Osteoblast (primary cell): ENCODE data around the gene ZFYVE9. TPM values are rescaled to one million over a fixed set of nuclear protein-coding genes. Genes with fewer than 3 reads are reported as not detected.

Experiments used
- DNase-seq: peaks from one replicate; pipeline ENCODE4 v3.0.0; 2011; ENCODE audit warnings: low spot score, mixed read lengths; ENCODE audit not compliant: insufficient read length; ENCODE audit errors: missing footprints
- H2AFZ ChIP-seq: 2 replicates; pipeline ENCODE4 v1.6.0; 2011; ENCODE audit warnings: mild to moderate bottlenecking, low read length
- H3K27ac ChIP-seq: 2 replicates; pipeline ENCODE4 v1.5.1; 2011; ENCODE audit warnings: mild to moderate bottlenecking, low read depth, low read length, moderate library complexity
- H3K27me3 ChIP-seq: 2 replicates; pipeline ENCODE4 v1.6.0; 2012; ENCODE audit warnings: mild to moderate bottlenecking, control low read depth, inconsistent platforms, low read length, moderate library complexity; ENCODE audit not compliant: insufficient read depth
- H3K36me3 ChIP-seq: 2 replicates; pipeline ENCODE4 v1.5.1; 2011; ENCODE audit warnings: mild to moderate bottlenecking, low read length, control low read depth, moderate library complexity; ENCODE audit not compliant: insufficient read depth
- H3K4me1 ChIP-seq: 2 replicates; pipeline ENCODE4 v1.5.1; 2011; ENCODE audit warnings: mild to moderate bottlenecking, low read length, control low read depth, moderate library complexity; ENCODE audit not compliant: insufficient read depth
- H3K4me2 ChIP-seq: 2 replicates; pipeline ENCODE4 v1.6.0; 2011; ENCODE audit warnings: mild to moderate bottlenecking, low read length; ENCODE audit not compliant: insufficient read depth
- H3K4me3 ChIP-seq: fragments of 200-600 bp; sonication (generic); 3 replicates; pipeline ENCODE4 v1.5.1; 2012; ENCODE audit warnings: mild to moderate bottlenecking, low read length, inconsistent platforms; ENCODE audit not compliant: insufficient read depth
- H3K79me2 ChIP-seq: 2 replicates; pipeline ENCODE4 v1.6.0; 2012; ENCODE audit warnings: mild to moderate bottlenecking, low read length, control low read depth, inconsistent platforms; ENCODE audit not compliant: insufficient read depth
- H3K9me3 ChIP-seq: 2 replicates; pipeline ENCODE4 v1.5.1; 2011; ENCODE audit warnings: low read depth, low read length, control low read depth
- H4K20me1 ChIP-seq: 2 replicates; pipeline ENCODE4 v1.6.0; 2012; ENCODE audit warnings: mild to moderate bottlenecking, low read length, control low read depth; ENCODE audit not compliant: insufficient read depth
- CTCF ChIP-seq: IDR thresholded peaks from 2 replicates; pipeline ENCODE4 v1.5.1; 2011; ENCODE audit warnings: mild to moderate bottlenecking, low read depth, low read length, moderate library complexity; ENCODE audit errors: extremely low read depth
- total RNA-seq: library from RNA; depleted of rRNA; stranded (reverse); fragments of >200 nt; gene quantifications from 2 replicates; pipeline ENCODE4 v1.2.3, GENCODE V29; 2012

The ZFYVE9 gene
- total RNA-seq, 1 donor: 38.0 TPM

GRCh38 chr1:52358851-52359497 lies 217.1 kb downstream of the ZFYVE9 start:
- H3K27ac ChIP-seq: no peak overlapping the region
- H2AFZ ChIP-seq: no peak overlapping the region
- TF ChIP-seq CTCF: no peak
- no peaks in the 10 kb centered on the region for H3K9me3 ChIP-seq
- peaks cover 20% of the 10 kb centered on the region for H3K79me2 ChIP-seq
- peak; percentile 69 for DNase-seq
- no peaks in the 10 kb centered on the region for H3K4me1 ChIP-seq
- peaks cover 84% of the 10 kb centered on the region for H3K36me3 ChIP-seq
- no peak overlapping the region for H3K4me2 ChIP-seq
- H3K27me3 ChIP-seq: no peaks in the 10 kb centered on the region
- no peak overlapping the region for H3K4me3 ChIP-seq
- H4K20me1 ChIP-seq: no peaks in the 10 kb centered on the region

GRCh38 chr1:52359676-52360594 lies 218.0 kb downstream of the ZFYVE9 start:
- TF ChIP-seq CTCF: no peak

GRCh38 chr1:52360595-52360968 lies 218.7 kb downstream of the ZFYVE9 start:
- peaks cover 3% of the 10 kb centered on the region for H4K20me1 ChIP-seq
- peaks cover 72% of the 10 kb centered on the region for H3K36me3 ChIP-seq
- H3K4me2 ChIP-seq: no peak overlapping the region
- peaks cover 36% of the 10 kb centered on the region for H3K79me2 ChIP-seq
- no peak overlapping the region for H3K27ac ChIP-seq
- no peak overlapping the region for H3K4me3 ChIP-seq
- no peak for TF ChIP-seq CTCF
- no peaks in the 10 kb centered on the region for H3K27me3 ChIP-seq
- peak; percentile 30 for DNase-seq
- no peak overlapping the region for H2AFZ ChIP-seq
- no peaks in the 10 kb centered on the region for H3K9me3 ChIP-seq
- H3K4me1 ChIP-seq: peaks cover 11% of the 10 kb centered on the region

More at GRCh38 chr1:52359676-52360594, 218.0 kb downstream of the ZFYVE9 start:
- Histone ChIP-seq H3K36me3 (peaks cover 78% of the 10 kb centered on the region), H3K9me3 (no peaks in the 10 kb centered on the region), H3K79me2 (peaks cover 30% of the 10 kb centered on the region), H3K4me1 (peaks cover 6% of the 10 kb centered on the region), H3K4me3 (no peak overlapping the region), H4K20me1 (peaks cover 3% of the 10 kb centered on the region), H2AFZ (no peak overlapping the region), H3K27me3 (no peaks in the 10 kb centered on the region), H3K4me2 (no peak overlapping the region), H3K27ac (no peak overlapping the region)
- peak; percentile 66 for DNase-seq
